GM12891 (cell line): ENCODE data around the gene FA2H.

Experiments used
- POLR2A ChIP-seq: IDR thresholded peaks from 2 replicates; pipeline ENCODE4 v1.6.1; 2011; ENCODE audit warnings: low read depth, low read length, control low read depth
- POLR2AphosphoS5 ChIP-seq: IDR thresholded peaks from 2 replicates; pipeline ENCODE4 v1.6.1; 2011; ENCODE audit warnings: low read depth, low read length, control low read depth

GRCh38 chr16:74713325-74713724 is 61.3 kb downstream of the FA2H start:
- TF ChIP-seq POLR2AphosphoS5 (no peak), POLR2A (no peak)
